ENCODE measurements around the gene DPYD.

The DPYD gene

GRCh38 chr1:97414682-97415312, 506.0 kb downstream of the DPYD start:
- DNase-seq = no peak

GRCh38 chr1:97412737-97413136, 508.1 kb downstream of the DPYD start:
- no peak for DNase-seq

GRCh38 chr1:97412166-97412565, 508.7 kb downstream of the DPYD start:
- DNase-seq = no peak

GRCh38 chr1:97396463-97396862, 524.4 kb downstream of the DPYD start:
- DNase-seq = no peak

- no peak for DNase-seq
These were observed 528.1 kb downstream of the DPYD start for GRCh38 chr1:97392701-97393100.

GRCh38 chr1:97385536-97386277, 535.1 kb downstream of the DPYD start:
- DNase-seq = no peak

GRCh38 chr1:97384294-97384968, 536.4 kb downstream of the DPYD start:
- no peak for DNase-seq

GRCh38 chr1:97383797-97384196, 537.0 kb downstream of the DPYD start:
- no peak for DNase-seq

GRCh38 chr1:97382206-97382605, 538.6 kb downstream of the DPYD start:
- DNase-seq = no peak

- no peak for DNase-seq
These were observed 541.3 kb downstream of the DPYD start for GRCh38 chr1:97379387-97380075.

- no peak for DNase-seq
These were observed 542.2 kb downstream of the DPYD start for GRCh38 chr1:97378596-97378995.

- no peak for DNase-seq
These were observed 543.3 kb downstream of the DPYD start for GRCh38 chr1:97377432-97378034.

GRCh38 chr1:97373000-97373399, 547.8 kb downstream of the DPYD start:
- DNase-seq = no peak

GRCh38 chr1:97372531-97372930, 548.3 kb downstream of the DPYD start:
- DNase-seq = no peak

GRCh38 chr1:97368296-97368695, 552.5 kb downstream of the DPYD start:
- no peak for DNase-seq

- no peak for DNase-seq
These were observed 553.9 kb downstream of the DPYD start for GRCh38 chr1:97366984-97367383.

GRCh38 chr1:97365026-97365425, 555.8 kb downstream of the DPYD start:
- DNase-seq = no peak

- DNase-seq = no peak
These were observed 556.7 kb downstream of the DPYD start for GRCh38 chr1:97364086-97364485.

GRCh38 chr1:97356309-97356708, 564.5 kb downstream of the DPYD start:
- DNase-seq = no peak

GRCh38 chr1:97352936-97353382, 567.9 kb downstream of the DPYD start:
- no peak for DNase-seq

GRCh38 chr1:97351846-97352245, 569.0 kb downstream of the DPYD start:
- DNase-seq = no peak

GRCh38 chr1:97350662-97351061, 570.2 kb downstream of the DPYD start:
- no peak for DNase-seq

- DNase-seq = no peak
These were observed 570.6 kb downstream of the DPYD start for GRCh38 chr1:97350241-97350640.
